ENCODE measurements around the gene MED23. TPM values are rescaled to one million over a fixed set of nuclear protein-coding genes. Genes with fewer than 3 reads are reported as not detected.

The MED23 gene, protein sequence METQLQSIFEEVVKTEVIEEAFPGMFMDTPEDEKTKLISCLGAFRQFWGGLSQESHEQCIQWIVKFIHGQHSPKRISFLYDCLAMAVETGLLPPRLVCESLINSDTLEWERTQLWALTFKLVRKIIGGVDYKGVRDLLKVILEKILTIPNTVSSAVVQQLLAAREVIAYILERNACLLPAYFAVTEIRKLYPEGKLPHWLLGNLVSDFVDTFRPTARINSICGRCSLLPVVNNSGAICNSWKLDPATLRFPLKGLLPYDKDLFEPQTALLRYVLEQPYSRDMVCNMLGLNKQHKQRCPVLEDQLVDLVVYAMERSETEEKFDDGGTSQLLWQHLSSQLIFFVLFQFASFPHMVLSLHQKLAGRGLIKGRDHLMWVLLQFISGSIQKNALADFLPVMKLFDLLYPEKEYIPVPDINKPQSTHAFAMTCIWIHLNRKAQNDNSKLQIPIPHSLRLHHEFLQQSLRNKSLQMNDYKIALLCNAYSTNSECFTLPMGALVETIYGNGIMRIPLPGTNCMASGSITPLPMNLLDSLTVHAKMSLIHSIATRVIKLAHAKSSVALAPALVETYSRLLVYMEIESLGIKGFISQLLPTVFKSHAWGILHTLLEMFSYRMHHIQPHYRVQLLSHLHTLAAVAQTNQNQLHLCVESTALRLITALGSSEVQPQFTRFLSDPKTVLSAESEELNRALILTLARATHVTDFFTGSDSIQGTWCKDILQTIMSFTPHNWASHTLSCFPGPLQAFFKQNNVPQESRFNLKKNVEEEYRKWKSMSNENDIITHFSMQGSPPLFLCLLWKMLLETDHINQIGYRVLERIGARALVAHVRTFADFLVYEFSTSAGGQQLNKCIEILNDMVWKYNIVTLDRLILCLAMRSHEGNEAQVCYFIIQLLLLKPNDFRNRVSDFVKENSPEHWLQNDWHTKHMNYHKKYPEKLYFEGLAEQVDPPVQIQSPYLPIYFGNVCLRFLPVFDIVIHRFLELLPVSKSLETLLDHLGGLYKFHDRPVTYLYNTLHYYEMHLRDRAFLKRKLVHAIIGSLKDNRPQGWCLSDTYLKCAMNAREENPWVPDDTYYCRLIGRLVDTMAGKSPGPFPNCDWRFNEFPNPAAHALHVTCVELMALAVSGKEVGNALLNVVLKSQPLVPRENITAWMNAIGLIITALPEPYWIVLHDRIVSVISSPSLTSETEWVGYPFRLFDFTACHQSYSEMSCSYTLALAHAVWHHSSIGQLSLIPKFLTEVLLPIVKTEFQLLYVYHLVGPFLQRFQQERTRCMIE (N-terminal part only)
- 13.2 and 15.2 TPM in 2 replicates for total RNA-seq

GRCh38 chr6:131627724-131628682 lies at the start of gene MED23:
MED23 (minus strand) TSS chr6:131628242; CDS start chr6:131628049, 193 bp downstream.

DNA sequence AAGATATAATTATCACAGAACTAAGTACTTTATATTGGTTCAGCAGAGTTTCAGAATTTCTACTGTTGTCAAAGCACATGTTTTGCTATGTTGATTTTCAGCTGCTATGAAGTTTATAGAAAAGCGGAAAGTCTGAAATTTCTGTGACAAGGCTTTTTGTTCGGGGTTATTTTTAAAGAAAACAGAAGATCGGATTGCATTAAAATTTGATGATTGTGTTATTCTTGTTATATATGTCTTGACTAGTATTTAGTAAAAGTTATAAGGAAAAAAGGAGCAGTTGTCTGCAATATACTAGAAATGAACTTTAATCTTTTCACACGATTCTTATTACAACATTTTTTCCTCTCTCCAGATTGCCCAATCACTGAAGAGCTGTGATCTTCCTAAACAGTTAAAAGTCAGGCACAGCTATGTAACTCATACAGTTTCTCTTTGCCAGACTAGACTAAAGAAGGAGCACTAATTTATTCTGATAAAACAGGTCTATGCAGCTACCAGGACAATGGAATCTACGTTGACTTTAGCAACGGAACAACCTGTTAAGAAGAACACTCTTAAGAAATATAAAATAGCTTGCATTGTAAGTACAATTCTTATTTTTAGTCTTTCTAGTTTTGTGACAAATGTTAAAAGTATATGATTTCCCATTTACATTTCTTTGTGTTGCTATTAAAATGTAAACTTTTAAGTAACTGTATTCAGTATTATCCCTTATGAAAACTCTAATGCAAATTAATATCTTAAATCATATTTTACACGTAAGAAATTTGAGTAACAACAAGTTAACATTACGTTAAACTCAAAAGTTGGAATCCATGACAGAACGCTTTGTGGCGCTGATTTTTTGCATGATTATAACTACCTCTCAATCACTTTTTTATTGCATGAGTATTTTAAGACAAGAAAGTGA lies 9.1 kb upstream of the MED23 start, which contains the start of gene ENPP3:
Gene ENPP3 (plus strand): TSS at position 423 of the 913 bp plus-strand sequence. CDS start 83 bp downstream, at position 506.

GRCh38 chr6:131572686-131573415 lies 55.2 kb downstream of the MED23 start, which contains the start of gene ARG1:
ARG1 (plus strand) TSS chr6:131573226; CDS start chr6:131573283, 57 bp downstream.

Other genes starting within 250 kb of the MED23 start
- gene ARG1, start 55.0 kb downstream of the MED23 start, total RNA-seq, result not detected in 2 replicates
- gene ENPP3, start 9.1 kb upstream of the MED23 start, total RNA-seq, result not detected in 2 replicates
- 0.70 TPM in 1 of 2 replicates, not detected in the other for gene OR2A4, start 73.2 kb upstream of the MED23 start, total RNA-seq
- gene CTAGE9, start 82.8 kb upstream of the MED23 start, total RNA-seq, result not detected in 2 replicates
- gene ENPP1, start 179.8 kb upstream of the MED23 start, total RNA-seq, result 1.4 and 5.5 TPM in 2 replicates